HG03135 (cell line): ENCODE data around the gene LCE5A.
"Not testable (repeated sequence)": the region's sequence is repeated elsewhere in the genome, so short reads cannot be mapped to it uniquely, and the experiment has no call there.

Experiments used
- ATAC-seq: cut with Tn5 transposase; IDR thresholded peaks from one replicate; pipeline ENCODE4 v1.9.1; 2021; ENCODE audit warnings: mild to moderate bottlenecking, moderate library complexity; ENCODE audit not compliant: unreplicated experiment

LCE5A gene, protein sequence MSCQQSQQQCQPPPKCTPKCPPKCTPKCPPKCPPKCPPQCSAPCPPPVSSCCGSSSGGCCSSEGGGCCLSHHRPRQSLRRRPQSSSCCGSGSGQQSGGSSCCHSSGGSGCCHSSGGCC

DNA sequence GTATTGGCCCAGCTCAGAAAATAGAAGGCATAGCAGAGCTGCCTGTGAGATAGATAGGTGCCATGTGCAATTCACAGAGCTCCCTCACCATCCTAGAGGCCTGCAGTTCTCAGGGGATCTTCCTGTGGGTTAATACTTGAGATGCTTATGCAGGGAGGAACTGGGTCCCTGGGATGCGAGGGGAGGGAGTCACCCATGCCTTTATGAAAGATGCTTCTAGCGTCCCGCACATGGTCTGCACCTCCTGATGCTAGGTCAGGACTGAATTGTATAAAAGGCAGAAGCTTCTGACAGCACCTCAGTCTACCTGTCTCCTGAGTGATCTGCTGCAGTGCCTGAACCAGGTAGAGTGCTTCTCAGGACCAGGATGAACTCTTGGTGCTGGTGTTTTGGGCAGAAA is at the start of gene LCE5A:
Gene LCE5A (plus strand): TSS at position 301 of the 400 bp plus-strand sequence. CDS start 732 bp downstream, outside the sequence.
- no peak for ATAC-seq

DNA sequence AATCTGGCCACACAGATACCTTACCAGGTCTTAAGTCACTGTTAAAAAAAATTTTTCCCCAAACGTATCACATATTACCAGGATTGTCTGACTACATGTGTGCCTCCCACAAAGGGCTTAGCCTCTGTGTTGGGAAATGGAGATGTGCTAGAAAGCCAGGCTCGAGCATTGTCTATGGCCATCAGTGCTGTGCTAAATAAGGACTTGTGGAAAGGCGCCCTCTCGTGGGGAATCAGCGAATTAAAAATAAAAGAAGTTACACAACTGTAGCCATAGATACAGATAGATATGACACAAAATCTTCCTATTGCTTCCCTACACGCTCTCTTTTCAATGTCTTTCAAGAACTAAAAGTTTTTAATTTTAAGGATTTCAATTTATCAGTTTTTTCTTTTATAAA is 49.1 kb upstream of the LCE5A start:
- no peak for ATAC-seq

DNA sequence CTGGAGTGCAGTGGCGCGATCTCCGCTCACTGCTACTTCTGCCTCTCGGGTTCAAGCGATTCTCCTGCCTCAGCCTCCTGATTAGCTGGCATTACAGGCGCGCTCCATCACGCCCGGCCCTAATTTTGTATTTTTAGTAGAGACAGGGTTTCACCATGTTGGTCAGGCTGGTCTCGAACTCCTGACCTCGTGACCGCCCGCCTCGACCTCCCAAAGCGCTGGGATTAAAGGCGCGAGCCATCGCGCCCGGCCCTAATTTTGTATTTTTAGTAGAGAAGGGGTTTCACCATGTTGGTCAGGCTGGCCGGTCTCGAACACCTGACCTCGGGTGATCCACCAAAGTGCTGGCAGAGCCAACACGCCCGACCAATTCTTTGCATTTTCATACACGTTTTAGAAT is 48.0 kb upstream of the LCE5A start:
- no peak for ATAC-seq

DNA sequence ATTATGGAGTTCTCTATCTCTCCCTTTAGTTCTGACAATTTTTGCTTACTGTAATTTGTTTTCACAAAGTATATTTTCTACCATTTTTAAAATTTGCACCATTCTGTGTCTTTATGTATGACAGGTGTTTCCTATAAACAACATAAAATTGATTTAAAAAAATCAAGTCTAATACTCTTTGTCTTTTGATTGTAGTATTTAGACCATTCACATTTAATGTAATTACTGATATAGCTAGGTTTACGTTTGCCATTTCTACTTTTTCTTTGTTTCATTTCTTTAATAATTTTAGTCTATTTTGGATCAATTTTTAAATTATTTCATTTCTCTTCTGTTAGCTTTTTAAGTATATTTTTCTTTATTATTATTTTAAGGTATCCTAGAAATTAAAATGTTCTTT is 44.4 kb upstream of the LCE5A start:
- ATAC-seq: no peak

DNA sequence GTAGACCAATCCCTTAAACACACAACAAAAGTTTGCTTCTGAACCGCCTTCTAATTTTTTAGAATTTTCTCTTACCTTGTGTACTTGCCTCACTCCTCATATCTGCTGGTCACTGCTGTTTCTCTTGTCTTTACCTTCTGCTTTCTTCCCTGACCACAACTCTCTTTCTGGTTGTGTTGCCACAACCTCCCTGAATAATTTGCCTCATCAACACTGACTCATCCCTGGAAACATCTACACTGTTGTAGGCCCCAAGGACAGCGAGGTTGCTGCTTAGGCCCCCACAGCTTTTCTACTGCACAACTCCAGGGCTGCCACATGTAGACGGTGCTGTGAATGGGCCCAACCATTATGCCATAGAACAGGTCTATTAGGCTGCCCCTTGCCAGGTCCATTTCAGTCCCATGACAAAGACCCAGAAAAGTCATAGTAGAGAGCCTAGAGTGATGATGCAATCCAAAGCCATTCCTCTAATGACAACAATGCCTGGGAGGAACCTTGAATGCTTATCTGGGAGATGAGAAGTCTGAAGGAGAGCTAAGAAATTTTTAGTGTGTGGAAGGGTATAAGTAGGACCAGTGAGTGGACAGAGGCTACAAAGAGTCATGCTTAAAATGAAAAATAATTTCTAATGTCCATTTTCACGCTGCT is 36.6 kb upstream of the LCE5A start:
- ATAC-seq: no peak

DNA sequence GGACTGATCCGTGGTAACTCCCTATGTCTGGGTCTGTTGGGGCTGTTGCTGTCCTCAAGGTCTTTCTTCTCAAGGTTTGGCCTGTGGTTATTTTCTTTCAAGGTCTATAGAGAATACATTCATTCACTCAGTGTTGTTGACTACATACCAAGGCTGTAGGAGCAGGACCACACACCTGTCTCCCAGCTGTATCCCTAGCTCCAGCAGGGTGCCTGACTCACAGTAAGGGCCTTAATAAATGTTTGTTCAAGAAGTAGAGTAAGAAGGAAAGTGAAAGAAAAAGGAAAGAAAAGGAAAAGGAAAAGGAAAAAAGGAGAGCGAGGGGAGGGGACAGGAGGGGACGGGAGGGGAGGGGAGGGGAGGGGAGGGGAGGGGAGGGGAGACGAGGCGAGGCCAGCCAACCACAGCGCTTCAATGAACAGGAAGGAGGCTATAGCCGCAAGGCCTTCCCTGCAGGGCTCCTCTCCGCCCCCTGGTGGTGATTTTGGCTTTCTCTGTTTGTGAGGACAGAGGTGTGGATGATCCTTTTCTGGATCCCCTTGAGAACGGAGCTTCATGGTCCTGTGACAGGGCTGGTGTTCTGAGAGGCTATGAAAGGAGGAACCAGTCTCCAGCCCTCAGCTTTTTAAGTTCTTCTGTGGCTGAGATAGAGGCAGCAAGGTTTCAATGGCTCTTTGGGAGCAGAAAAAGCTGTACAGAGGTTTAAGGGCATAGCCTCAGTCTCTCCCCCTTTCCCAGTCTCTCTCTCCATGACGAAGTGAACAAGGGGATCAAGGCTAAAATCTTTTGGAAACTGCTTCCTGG is 30.6 kb upstream of the LCE5A start:
- ATAC-seq: no peak

DNA sequence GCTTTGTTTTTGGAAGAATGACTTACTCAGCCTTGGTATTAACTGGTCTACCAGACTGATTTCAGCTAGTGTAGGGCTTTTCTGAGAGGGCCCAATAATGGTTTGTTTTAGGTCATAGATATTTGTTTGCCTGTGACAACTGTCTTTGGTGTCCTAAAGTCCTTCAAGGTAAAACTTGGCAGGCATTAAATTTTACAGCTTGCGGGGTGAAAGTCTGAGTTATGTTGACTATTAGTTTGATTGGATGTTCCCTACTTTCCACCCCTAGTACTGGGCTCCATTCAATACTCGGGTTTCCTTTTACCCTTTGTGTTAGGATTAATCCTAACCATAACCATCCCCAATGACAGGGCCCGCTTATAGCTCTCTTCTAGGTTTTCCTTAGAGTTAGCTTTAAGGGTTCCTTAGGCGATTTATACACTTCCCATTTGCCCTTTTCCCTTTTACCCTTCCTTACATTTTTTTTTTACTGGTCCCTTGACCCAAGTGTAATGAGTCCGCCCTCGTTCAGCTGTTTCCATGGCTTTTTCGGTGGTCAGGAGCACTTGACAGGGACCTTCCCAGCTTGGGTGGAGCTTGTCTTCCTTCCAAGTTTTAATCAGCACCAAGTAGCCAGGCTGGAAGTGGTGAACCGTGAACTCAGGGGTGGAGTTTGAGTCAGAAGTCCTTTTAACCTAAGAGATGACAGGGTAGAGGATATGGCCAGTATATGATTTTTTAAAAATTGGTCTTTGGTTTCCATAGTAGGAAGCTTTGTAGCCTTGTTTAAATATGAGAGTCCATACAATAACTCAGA is 28.5 kb upstream of the LCE5A start:
- ATAC-seq: no peak

DNA sequence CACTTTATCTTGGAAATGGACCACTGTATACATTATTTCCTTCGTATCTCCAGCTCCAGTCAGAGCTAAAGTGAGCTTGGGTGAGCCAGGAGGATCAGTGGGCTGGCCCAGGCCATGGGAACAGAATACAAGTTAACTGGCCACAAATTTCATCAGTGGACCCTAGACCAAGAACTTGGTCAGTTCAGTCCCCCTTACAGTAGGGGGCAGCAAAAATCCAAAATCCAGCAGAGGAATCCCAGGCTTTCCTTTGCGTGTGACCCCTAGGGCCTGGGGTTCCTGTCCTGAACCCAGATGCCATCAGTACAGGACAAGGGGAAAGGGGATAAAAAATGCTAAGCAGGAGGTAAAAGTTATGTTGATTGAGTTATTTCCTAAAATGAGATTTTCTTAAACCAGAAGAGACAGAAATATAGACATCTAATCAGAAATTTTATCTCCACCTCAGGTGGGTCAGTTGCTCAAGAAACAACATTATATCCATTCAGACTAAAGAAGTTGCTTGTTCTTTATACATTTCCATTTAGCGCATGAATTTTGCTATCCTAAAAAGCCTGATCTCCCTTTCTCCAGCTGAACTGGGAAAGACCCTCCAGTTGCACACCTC is 24.1 kb upstream of the LCE5A start:
- no peak for ATAC-seq

DNA sequence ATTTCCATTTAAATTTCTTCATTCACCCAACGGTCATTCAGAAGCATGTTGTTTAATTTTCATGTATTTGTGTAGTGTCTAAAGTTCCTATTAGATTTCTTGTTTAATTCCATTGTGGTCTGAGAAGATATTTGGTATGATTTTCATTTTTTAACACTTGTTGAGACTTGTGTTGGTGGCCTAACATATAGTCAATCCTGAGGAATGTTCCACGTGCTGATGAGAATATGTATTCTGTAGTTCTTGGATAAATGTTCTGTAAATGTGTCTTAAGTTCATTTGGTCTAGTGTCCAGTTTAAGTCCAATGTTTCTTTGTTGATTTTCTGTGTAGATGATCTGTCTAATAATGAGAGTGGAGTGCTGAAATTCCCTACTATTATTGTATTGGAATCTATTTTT is 22.7 kb upstream of the LCE5A start:
- ATAC-seq: no peak

DNA sequence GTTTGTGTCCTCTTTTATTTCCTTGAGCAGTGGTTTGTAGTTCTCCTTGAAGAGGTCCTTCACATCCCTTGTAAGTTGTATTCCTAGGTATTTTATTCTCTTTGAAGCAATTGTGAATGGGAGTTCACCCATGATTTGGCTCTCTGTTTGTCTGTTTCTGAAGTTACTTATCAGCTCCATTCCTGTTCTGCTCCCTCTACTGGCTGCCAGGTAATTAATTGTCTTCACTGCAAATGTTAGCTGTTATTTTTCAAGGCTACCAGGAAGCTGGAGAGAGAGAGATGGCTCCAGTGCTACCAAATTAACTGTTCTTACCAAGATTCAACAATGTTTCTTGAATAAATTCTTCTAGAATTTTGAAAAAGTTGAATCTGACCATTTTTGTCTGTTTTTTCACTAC is 19.1 kb upstream of the LCE5A start:
- not testable (repeated sequence) for ATAC-seq

DNA sequence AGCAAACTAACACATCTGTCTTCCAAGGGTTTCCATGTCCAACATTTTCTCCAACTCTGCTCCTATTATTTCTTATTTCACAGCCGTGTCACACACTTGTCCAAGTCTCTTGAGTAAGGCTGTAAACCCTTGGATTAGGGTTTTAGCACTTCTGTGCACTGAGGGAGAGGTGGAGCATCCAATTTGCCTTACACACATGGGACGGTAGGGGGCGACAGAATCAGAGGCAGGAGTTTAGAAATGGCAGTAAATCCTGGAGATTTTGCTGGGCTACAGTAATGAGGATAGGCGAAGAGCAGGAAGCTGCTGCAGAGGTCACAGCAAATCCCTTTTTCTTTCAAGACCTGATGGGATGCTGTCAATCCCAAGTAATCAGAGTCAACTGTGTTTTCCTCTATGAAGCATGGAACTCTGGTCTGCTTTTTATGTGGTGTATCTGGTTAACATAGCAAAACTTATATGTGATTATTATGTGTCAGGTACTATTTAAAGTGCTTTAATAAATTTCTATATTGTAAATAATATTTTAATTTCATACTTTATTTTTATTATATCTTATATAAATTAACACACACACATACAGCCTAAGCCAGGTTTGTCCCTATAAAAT is 15.4 kb upstream of the LCE5A start:
- no peak for ATAC-seq

DNA sequence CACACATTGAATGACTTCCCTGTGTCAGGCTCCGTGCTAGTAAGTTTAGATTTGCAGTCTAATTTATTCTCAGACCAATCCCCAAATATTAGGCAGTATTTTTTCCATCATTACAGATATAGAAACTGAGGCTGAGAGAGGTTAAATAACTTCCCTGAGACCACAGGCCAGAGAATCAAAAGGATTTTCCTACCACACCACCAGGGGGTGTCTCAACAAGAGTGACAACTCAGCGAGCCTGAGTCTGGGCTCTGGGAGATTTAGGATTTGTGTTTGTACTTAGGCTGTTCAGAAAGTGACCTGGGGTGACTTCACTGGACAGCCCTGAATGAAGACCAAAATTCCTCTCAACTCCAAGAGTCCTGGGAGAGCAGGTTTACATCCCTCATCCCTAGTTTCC is 13.3 kb upstream of the LCE5A start:
- ATAC-seq: no peak

DNA sequence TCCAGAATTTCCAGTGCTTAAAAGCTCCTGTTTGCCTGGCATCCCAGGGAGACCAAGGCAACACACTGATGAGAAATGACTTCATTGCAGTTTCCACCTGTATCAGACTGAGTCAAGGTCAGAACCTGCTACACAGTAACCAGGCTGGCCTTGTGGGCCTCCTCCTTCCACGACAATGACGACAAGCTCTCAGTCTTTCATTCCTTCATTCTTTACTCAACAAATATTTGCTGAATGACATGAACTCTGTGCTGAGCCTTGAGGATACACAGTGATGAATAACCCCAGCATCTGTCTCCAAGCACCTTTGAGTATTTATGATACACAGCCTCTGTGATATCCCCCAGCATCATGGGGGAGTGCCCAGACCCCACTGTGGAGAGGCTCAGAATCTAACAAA is 8.9 kb upstream of the LCE5A start:
- no peak for ATAC-seq

DNA sequence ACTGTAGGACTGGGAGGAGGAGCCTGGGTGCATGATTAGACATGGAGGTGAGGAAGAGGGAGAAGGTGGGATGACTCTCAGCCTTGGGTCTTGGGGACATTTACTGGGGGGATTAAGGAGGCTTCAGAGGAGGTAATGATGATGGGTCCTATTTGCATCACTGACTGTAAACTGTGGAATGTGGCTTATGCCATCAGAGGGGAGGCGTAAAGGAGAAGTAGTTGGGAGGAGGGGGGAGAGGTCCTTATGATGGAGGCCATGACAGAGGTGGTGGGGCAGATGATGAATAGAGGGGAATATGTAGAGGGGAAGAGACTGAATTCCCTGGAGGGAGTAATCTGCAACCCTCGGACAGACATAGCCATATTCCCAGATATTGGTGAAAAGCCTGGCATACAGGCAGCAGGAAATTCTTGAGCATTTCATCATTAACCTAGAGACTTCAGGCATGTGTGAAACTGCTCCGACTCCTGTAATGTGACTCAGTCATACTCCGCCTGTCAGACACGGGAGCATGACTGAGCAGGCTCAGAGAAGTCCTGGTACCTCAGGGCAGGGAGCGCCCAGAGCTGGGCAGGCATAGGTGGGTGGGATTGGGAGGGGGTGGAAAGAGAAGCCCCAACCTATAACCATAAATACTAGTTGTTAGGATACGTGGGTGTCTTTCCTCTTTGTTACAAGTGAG is 8.0 kb upstream of the LCE5A start:
- no peak for ATAC-seq

DNA sequence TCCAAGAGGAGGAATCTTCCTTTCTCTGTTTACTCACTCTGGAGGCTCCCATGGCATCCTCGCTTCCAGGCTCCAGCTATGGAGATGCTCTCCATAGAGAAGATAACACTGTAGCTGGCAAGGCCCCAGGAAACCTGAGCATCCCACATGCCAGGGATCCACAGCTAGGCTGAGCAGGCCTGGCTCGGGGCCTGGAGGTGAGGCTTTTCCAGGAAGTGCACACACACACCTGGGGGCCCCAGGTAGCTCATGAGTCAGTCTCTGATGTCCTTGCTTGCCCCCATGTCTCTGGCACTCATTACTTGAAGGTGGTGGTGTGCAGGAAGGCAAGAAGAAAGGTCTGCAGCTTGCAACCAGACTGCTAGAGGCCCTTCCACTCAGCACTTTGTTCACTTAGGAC is 5.5 kb upstream of the LCE5A start:
- no peak for ATAC-seq

DNA sequence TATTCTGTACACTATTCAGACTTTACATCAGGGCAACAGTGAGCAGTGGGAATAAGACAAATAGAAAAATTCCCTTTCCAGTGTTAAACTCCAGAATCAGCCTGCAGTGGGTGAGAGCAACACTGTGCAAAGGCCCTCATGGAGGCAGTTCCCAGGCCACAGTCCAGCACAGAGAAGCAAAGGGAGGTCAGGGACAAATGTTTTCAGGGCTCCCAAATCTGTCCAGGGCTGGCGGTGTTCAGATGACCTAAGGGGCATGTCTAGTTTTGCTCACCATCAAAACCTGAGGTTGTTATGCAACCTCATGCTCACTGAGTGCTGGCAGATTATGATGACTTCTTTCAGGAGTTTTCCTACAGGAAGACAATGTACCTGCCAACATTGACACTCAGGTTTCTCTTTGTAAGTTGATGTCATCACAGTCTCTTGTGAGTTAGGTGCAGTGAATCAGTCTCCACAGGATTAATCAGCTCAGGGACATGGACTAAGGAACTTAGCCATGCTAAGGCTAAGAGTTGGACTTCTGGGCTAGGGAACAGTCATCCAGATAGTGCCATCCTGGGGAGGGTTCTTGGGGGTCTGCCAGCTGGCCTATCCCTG is 3.6 kb upstream of the LCE5A start:
- ATAC-seq: no peak

DNA sequence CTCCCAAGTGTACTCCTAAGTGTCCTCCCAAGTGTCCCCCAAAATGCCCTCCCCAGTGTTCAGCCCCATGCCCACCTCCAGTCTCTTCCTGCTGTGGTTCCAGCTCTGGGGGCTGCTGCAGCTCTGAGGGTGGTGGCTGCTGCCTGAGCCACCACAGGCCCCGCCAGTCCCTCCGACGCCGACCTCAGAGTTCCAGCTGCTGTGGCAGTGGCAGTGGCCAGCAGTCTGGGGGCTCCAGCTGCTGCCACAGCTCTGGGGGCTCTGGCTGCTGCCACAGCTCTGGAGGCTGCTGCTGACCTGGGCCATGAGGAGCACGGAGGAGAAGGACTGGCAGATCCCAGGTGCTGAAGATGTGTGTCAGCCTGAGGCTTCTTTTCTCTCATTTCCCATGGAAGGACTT is 993 bp downstream of the LCE5A start:
- no peak for ATAC-seq

DNA sequence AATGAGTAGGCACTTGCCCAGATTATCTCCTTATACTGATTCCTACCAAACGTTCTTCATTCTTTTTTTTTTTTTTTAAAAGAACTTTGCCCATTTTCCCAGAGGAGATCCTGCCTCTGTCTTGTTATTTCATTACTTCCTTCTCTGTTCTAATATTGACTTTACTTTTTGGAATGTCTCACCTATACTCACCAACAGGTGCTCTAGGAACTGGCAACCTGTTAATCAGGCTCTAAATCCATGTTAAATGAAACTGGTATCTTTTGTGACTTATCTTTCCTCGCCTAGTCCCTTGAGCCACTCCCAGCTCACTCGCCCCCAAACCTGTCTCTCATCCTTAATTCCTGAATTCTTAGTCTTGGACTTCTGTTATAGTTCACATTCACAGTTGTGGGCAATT is 2.5 kb downstream of the LCE5A start:
- no peak for ATAC-seq

DNA sequence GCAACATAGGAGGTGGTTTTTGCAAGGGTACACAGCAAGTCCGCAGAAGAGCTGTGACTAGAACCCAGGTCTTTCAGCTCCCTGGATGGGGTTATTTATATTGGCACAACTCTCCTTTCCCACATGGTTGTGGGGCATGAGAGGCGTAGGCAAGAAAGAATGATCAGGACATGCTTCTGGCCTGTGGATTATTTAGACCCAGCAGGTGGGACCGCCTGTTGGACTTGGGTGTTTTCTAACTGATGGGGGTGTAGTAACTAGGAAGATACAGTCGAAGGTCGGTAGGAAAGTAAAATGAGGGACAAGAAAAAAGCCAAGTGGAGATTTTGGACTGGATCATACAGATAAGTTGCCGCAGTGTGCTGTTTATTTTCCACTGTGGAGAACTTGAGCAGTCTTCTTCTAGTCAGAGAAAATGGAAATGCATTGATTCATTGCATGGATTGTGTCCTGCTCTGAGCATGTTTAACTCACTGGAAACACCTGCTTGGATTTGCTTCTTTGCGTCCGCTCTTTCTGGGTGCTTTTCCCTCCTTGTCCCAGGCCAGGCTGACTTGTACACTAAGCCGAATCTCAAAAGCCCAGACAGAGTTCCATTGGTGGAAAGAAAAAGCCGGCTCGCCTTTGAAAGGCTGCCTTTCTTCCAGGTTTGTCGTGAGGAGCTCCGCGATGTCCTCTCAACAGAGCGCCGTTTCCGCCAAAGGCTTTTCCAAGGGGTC is 4.3 kb downstream of the LCE5A start:
- ATAC-seq: no peak
